Keratinocyte (primary cell): ENCODE data around the gene C10orf90. TPM values are rescaled to one million over a fixed set of nuclear protein-coding genes. Genes with fewer than 3 reads are reported as not detected.

Experiments
- DNase-seq: peaks from one replicate; pipeline ENCODE4 v3.0.0-alpha.2; 2011; ENCODE audit warnings: low read depth, missing footprints, low spot score
- FAIRE-seq: peaks from 2 replicates; lab custom pipeline; 2011; peaks lifted over from hg19 to GRCh38; lab: Jason Lieb, UNC
- H2AFZ ChIP-seq: 2 replicates; pipeline ENCODE4 v1.6.0; 2012; ENCODE audit warnings: low read length, control low read depth, inconsistent platforms; ENCODE audit not compliant: control insufficient read depth
- H3K27ac ChIP-seq: 2 replicates; pipeline ENCODE4 v1.5.1; 2011; ENCODE audit warnings: low read length; ENCODE audit not compliant: control insufficient read depth, insufficient read depth
- H3K27me3 ChIP-seq: 3 replicates; pipeline ENCODE4 v1.6.0; 2011; ENCODE audit warnings: low read length; ENCODE audit not compliant: control insufficient read depth, insufficient read depth; ENCODE audit errors: extremely low read depth
- H3K36me3 ChIP-seq, 2 experiments: 2 replicates in 1 of 2; 3 replicates in 1 of 2; pipeline ENCODE4 v1.5.1; 2011; ENCODE audit warnings: low read length in 2 of 2, mild to moderate bottlenecking in 1 of 2; ENCODE audit not compliant: control insufficient read depth in 2 of 2, insufficient read depth in 2 of 2; ENCODE audit errors: extremely low read depth in 1 of 2
- H3K4me1 ChIP-seq: 3 replicates; pipeline ENCODE4 v1.5.1; 2011; ENCODE audit warnings: low read length; ENCODE audit not compliant: control insufficient read depth, insufficient read depth; ENCODE audit errors: extremely low read depth
- H3K4me2 ChIP-seq: 3 replicates; pipeline ENCODE4 v1.6.0; 2011; ENCODE audit warnings: low read depth, low read length; ENCODE audit not compliant: control insufficient read depth, insufficient read depth; ENCODE audit errors: extremely low read depth
- H3K4me3 ChIP-seq, 3 experiments: fragments of 200-600 bp in 1 of 3; sonication (generic) in 1 of 3; 2 replicates in 2 of 3; 3 replicates in 1 of 3; pipeline ENCODE4 v1.5.1; 2011 to 2016; ENCODE audit warnings: low read length in 3 of 3, mild to moderate bottlenecking in 3 of 3, control low read depth in 2 of 3, inconsistent platforms in 1 of 3, low read depth in 1 of 3, mixed read lengths in 1 of 3, mixed run types in 1 of 3, moderate library complexity in 1 of 3; ENCODE audit not compliant: control insufficient read depth in 2 of 3, insufficient read depth in 2 of 3; ENCODE audit errors: extremely low read depth in 1 of 3
- H3K79me2 ChIP-seq: 2 replicates; pipeline ENCODE4 v1.6.0; 2012; ENCODE audit warnings: low read length; ENCODE audit not compliant: control insufficient read depth, insufficient read depth
- H3K9ac ChIP-seq: 3 replicates; pipeline ENCODE4 v1.6.0; 2011; ENCODE audit warnings: low read length; ENCODE audit not compliant: control insufficient read depth, insufficient read depth; ENCODE audit errors: extremely low read depth
- H3K9me1 ChIP-seq: 3 replicates; pipeline ENCODE4 v1.6.0; 2011; ENCODE audit warnings: low read length; ENCODE audit not compliant: control insufficient read depth, insufficient read depth; ENCODE audit errors: extremely low read depth
- H3K9me3 ChIP-seq: 2 replicates; pipeline ENCODE4 v1.5.1; 2012; ENCODE audit warnings: low read depth, low read length; ENCODE audit not compliant: control insufficient read depth
- H4K20me1 ChIP-seq: 3 replicates; pipeline ENCODE4 v1.6.0; 2011; ENCODE audit warnings: low read length; ENCODE audit not compliant: control insufficient read depth, insufficient read depth; ENCODE audit errors: extremely low read depth
- CTCF ChIP-seq, 3 experiments: IDR thresholded peaks in 1 of 3; conservative IDR thresholded peaks in 1 of 3; optimal IDR thresholded peaks in 1 of 3; 2 replicates in 2 of 3; 3 replicates in 1 of 3; pipeline versions ENCODE3 to v1.5.1; 2011; ENCODE audit warnings: low read length in 3 of 3, mild to moderate bottlenecking in 3 of 3, moderate library complexity in 2 of 3, control low read depth in 1 of 3, inconsistent platforms in 1 of 3; ENCODE audit not compliant: insufficient read depth in 2 of 3; ENCODE audit errors: extremely low read depth in 1 of 3
- EZH2 ChIP-seq: IDR thresholded peaks from one replicate; pipeline ENCODE4 v1.6.1; 2012; ENCODE audit warnings: inconsistent platforms, mild to moderate bottlenecking, low read length, moderate library complexity
- dilution Hi-C: fragments of 300-500 bp; cut with MboI; formaldehyde crosslinking; loops from one replicate; pipeline ENCODE4 v1.7.0; 2020; ENCODE audit warnings: low sequenced_read_pairs; ENCODE audit not compliant: extremely low pct_ligation_motif_present
- polyA plus RNA-seq, 5 experiments: library from polyadenylated mRNA; depleted of rRNA in 3 of 5; stranded (reverse) in 3 of 5; stranded (forward) in 1 of 5; unstranded in 1 of 5; fragments of >200 nt; gene quantifications; 1 replicate in 1 of 5; 2 replicates in 3 of 5; 3 replicates in 1 of 5; pipeline versions ENCODE4 v1.2.1 to v1.2.3, GENCODE V29; 2011 to 2012; ENCODE audit warnings: missing spikeins in 2 of 5, low read depth in 1 of 5, low replicate concordance in 1 of 5

C10orf90 gene
- polyA plus RNA-seq, 1 donor (not counting 4 experiments of a cell fraction or from before 2014, with no cell fraction given), result not detected

DNA sequence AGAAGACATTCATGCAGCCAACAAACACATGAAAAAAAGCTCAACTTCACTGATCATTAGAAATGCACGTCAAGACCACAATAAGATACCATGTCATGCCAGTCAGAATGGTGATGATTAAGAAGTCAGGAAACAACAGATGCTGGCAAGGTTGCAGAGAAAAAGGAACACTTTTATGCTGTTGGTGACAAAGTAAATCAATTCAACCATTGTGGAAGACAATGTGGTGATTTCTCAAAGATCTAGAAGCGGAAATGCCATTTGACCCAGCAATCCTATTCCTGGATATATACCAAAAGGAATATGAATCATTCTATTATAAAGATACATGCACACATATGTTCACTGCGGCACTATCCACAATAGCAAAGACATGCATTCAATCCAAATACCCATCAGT lies 77.6 kb downstream of the C10orf90 start:
- no peak overlapping the region for H3K27ac ChIP-seq
- H3K4me2 ChIP-seq, result no peak overlapping the region
- no peaks in the 10 kb centered on the region for H4K20me1 ChIP-seq
- TF ChIP-seq CTCF (optimal IDR thresholded peaks at IDR 0.05 in 1 of 3, IDR thresholded peaks at IDR 0.05 in 1 of 3, conservative IDR thresholded peaks at IDR 0.05 in 1 of 3; ENCODE audit: extremely low read depth in 1 of 3, insufficient read depth in 2 of 3, low read length in 3 of 3), result no peak
- TF ChIP-seq EZH2, result no peak
- no peaks in the 10 kb centered on the region for H3K4me1 ChIP-seq
- no peaks in the 10 kb centered on the region for H3K9me1 ChIP-seq
- H3K9ac ChIP-seq, result no peak overlapping the region
- dilution Hi-C loops, result no loop called here
- DNase-seq, result no peak
- H3K79me2 ChIP-seq, result no peaks in the 10 kb centered on the region
- no peaks in the 10 kb centered on the region for H3K36me3 ChIP-seq
- FAIRE-seq, result no peak
- H3K4me3 ChIP-seq, result no peak overlapping the region
- no peaks in the 10 kb centered on the region for H3K27me3 ChIP-seq
- H2AFZ ChIP-seq, result no peak overlapping the region
- H3K9me3 ChIP-seq, result no peaks in the 10 kb centered on the region

DNA sequence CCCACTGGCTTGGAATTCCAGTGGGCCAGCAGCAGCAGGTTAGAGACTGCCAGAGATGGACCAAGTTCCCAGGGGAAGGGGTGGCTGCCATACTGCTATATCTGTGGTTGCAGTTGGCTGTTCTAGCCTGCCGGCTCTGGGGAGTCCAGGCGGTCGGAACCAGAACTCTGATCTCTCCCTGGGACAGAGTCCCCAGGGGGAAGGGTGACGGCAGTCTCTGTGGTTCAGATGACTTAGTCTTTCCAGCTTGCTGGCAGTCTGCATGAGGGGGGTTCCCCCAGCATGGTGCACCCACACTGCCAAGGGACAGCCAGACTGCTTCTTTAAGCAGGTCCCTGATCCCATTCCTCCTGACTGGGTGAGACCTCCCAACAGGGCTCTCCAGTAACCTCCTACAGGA lies 82.5 kb downstream of the C10orf90 start:
- no peak for FAIRE-seq

More for the DNA sequence above, 82.5 kb downstream of the C10orf90 start:
- H3K9me1 ChIP-seq, result no peaks in the 10 kb centered on the region
- no peaks in the 10 kb centered on the region for H3K36me3 ChIP-seq
- no peak overlapping the region for H3K9ac ChIP-seq
- H3K27me3 ChIP-seq, result no peaks in the 10 kb centered on the region
- H3K79me2 ChIP-seq, result no peaks in the 10 kb centered on the region
- DNase-seq, result no peak
- no peak overlapping the region for H3K4me3 ChIP-seq
- no peaks in the 10 kb centered on the region for H3K4me1 ChIP-seq
- no peaks in the 10 kb centered on the region for H4K20me1 ChIP-seq
- no peak overlapping the region for H2AFZ ChIP-seq
- no peaks in the 10 kb centered on the region for H3K9me3 ChIP-seq
- TF ChIP-seq EZH2, result no peak
- no peak for TF ChIP-seq CTCF (optimal IDR thresholded peaks at IDR 0.05 in 1 of 3, IDR thresholded peaks at IDR 0.05 in 1 of 3, conservative IDR thresholded peaks at IDR 0.05 in 1 of 3; ENCODE audit: extremely low read depth in 1 of 3, insufficient read depth in 2 of 3, low read length in 3 of 3)
- no peak overlapping the region for H3K4me2 ChIP-seq
- no peak overlapping the region for H3K27ac ChIP-seq
- dilution Hi-C loops, result no loop called here
